8988T (cell line): ENCODE data around the gene TSFM.

Experiments used
- DNase-seq: peaks from one replicate; pipeline ENCODE4 v3.0.0; 2011

The TSFM gene

DNA sequence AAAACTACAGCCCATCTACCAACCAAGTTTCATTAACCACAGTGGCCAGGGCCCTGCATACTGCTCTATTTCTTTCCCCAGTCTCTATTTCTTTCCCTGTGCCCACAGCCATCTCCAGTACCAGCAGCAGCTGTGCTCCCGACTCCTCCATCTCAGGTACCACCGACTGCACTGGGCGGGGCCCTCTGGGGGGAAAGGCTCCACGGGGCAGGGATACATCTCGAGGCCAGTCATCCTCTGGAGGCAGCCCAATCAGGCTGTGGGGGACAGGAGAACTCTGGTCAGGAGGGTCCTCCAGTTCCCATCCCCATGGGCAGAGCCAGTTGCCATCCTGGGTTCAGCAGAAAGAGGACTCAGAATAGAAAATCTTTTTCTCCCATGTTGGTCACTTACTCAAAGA, 33.5 kb upstream of the TSFM start:
- DNase-seq = no peak

DNA sequence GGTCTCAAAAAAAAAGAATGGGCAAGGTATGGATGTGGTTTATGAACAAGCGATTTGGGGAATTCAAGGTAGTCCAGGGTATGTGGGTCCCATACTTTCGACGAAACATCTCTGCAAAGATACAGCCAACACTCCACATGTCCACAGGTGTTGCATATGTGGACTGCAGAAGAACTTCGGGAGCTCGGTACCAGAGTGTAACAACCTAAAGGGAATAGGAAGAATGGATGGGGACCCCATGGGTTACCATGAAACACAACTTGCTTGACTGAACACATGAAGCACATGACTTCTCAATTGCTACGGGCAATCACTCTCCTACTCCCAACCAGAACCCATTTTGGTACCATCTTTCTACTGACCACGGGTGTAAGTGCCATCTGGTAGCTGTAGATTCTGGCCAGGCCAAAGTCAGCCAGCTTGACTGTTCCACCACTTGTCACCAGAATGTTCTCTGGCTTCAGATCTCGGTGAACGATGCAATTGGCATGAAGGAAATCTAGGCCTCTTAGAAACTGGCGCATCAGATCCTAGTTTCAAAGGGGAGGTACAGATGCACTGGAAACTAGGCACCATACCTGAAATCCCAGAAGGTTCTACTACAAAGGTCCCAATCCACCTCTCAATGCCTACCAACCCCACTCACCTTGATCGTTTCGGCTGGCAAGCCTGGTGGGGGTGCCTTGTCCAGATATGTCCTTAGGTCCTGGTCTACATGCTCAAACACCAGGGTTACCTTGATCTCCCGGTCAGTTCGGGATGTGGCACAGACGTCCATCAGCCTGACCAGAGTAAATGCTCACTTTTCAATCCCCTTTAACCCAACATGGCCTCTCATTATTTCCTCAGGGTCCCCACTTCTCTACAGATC, 31.8 kb upstream of the TSFM start:
- DNase-seq = no peak

DNA sequence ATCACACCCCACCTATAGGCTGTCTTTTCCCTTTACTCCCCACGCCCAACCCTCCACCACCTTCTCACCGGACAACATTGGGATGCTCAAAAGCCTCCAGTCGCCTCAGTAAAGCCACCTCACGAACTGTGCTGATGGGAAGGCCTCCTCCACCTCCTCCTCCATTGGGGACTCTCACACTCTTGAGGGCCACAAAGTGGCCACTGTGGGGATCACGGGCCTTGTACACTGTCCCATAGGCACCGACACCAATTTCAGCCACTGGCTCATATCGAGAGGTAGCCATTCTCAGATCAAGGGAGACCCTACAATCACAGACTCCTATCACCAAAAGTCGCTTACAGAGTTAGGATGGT, 31.2 kb upstream of the TSFM start:
- DNase-seq = no peak

DNA sequence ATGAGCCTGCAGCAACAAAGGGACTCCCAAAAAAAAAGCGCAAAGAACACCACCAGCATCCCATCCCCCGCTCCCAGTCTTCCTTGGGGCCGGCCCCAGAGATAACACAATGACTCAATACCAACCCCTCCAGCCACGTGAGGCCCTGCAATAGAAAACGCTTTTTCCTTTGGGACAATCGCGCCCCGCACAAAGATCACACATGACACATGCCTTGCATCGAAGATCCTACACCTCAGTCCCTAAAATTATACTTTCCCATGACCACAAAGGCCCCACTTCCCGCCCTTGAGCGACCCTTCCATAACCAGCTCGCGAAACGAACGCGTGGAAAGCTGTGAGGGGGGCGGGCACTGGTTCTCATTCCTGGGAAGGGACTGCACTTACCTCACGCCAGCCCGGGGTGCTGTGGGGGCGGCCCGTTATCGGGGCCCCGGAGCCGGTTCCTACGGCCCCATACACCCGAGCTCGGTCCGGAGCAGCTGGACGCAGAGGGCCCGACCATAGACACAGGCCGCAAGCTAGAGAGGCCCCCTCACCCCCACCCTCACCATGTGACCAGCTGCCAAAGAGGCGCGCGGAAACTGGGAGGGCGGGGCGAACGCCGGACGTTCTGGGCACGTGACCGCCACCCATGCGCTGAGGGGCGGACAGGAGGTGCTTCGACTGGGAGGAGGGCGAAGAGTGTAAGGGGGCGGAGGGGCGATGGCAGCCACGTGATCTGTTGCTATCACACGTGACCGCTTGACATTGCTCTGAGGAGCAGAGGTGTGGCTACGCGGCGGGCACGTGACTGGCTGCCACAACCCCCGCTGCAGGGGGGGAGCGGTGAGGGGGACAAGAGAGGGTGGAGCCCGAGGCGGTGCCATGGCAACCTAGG, 30.6 kb upstream of the TSFM start, which contains the start of gene CDK4:
TSS of gene CDK4 (minus strand) at position 523 of the 880 bp plus-strand sequence. CDS start 593 bp downstream, outside the sequence.
- DNase-seq = peak; percentile 98

DNA sequence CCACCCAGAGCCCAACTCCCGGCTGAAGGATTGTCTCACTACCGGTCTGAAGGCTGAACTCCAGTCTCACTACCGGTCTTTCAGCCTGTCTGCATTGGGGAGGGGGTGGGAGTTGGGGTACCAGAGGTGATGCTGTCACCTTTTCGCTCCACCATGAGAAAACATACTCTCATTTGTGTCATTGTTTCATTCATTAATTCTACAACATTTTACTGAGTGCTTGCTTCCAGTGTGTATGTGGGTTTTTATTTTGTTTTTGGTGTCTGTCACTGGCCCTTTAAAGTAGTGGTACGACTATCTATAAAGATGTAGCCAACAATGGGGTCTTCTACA, 30.0 kb upstream of the TSFM start:
- DNase-seq = no peak

DNA sequence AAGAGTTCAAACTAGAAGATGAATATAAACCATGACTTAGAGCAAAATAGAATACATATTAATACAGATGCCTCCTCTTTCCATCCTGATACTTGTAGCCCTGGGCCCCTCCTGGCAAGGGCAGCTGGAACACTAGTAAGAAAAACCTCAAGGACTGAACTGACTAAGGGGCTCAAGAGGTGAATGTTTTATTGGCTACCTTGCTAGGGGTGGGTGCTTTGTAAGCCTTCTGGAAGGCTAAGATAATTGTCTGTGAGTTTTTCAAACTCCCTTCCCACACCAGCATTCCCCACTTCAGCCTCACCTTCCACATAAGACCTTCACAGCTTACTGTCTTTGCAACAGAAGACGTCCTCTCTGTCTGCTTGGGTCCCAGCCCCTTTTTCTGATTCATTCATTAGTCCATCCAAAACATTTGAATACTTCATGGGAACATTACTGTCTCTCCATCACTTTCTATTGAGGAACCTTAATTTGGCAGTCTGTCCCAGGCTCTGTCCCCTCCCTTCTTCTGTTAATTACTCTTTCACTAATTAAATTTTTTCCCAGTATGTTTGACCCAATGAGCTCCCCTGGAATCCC, 28.7 kb upstream of the TSFM start:
- no peak for DNase-seq

DNA sequence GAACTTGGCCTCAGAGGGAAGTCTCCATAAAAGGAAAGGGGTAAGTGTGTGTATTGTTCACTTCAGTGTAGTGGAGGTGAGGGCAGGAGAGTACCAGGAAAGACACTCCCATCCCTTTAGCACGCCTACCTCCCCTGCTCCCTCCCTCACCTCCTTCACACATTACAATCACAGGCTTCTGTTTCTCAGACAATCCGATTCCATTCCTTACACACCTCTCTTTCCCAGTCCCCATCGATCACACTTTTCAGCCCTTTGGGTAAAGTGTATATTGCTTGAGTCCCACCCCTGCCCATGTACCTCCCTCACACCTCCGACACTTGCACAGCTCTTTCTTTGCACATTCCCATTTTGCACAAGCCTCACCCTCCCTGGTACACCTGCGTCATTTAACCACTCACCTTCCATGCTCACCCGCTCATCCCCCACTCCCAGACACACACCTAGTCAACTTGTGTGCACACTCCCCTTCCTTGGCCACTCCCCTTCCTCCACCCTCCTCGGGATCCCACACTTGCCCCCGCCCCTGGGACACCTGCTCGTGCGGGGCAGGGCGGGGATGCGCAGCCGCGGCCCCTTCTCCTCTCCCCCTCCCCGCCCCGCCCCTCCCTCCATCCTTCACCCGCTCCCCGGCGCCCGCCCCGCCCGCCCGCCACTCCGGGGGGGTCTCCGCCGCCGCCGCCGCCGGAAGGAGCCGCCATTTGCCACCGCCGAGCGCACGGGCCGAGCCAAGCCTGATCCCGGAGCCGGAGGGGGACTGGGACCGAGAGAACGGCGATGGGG, 28.0 kb upstream of the TSFM start, which contains the start of gene MARCHF9:
TSS of gene MARCHF9 (plus strand) at position 693 of the 783 bp plus-strand sequence. CDS start 426 bp downstream, outside the sequence.
- DNase-seq = peak; percentile 86

DNA sequence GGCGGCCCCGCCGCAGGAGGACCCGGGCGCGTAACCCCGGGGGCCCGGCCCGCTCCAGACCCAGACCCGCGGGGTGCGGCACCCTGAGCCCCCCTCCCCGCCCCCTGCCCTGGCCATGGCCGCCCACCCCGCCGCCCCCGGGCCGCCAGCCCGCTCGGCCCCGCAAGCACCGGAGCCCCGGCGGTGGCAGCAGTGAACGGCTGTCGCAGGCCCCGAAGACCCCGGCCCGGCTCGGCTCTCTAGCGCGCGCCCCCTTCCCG, 27.5 kb upstream of the TSFM start:
- DNase-seq = no peak

DNA sequence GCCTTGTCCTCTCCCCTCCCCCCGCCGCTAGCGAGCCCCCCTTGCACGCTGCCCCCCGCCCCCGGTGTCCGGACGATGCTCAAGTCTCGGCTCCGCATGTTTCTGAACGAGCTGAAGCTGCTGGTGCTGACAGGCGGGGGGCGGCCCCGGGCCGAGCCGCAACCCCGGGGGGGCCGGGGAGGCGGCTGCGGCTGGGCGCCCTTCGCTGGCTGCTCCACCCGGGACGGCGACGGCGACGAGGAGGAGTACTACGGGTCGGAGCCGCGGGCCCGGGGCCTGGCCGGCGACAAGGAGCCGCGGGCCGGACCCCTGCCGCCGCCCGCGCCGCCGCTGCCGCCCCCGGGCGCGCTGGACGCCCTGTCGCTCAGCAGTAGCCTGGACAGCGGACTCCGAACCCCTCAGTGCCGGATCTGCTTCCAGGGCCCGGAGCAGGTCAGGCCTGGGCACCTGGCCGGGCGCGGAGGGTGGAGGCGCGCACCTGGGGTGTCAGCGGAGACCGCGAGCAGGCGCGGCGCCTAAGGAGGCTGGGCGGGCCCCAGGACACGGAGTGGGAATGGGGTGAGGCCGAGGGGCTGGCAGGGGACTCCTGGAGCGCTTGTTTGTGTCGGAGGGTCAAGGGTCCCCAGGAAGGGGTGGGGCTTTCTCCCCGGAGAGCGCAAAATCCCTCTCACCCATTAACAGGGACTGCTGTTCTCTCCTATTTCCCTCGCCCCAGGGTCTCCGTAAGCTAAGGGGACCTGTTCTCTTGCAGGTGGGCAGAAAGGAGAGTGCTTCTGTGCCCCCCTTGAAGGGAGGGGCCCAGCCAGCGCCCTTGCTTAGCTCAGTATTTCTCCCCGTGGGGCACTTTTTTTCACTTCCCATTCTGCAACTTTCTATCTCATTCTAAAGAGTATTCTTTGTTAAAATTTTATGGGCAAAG, 26.9 kb upstream of the TSFM start:
- DNase-seq = no peak

DNA sequence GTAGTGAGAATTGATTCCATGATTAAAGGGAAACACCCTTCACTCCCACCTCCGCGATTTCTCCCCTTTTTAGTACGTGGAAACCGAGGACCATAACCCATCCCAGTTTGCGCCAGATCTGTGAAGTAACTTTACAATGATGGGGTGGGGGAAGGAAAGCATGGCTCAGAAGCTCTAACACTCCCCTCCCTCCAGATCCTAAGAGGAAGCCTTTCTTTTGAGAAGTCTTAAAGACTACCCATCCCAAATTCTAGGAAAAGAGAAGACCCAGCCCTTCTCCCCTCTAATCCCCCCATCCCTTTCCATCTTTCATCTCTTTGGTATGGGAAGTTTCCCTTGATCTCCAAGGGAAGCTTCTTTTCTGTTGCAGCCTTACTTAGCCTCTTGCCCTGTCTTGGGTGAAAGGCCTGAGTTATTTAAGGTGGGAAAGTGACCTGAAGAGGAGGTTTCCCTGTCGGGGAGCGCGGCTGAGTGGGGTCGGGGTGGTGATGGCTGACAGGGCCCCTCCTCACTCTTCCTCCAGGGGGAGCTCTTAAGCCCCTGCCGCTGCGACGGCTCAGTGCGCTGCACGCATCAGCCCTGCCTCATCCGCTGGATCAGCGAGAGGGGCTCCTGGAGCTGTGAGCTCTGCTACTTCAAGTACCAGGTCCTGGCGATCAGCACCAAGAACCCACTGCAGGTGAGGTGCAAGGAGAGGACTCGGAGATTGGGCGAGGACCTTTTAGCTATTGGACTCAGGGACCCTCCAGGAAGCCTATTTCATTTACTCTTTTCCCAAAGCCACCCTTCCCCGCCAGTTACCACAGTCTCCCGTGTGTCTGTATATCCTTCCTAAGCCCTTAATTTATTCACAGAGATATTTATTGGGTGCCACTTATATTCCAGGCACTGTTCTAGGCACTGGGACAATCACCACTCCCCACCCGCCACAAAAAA, 25.9 kb upstream of the TSFM start:
- peak; percentile 95 for DNase-seq

DNA sequence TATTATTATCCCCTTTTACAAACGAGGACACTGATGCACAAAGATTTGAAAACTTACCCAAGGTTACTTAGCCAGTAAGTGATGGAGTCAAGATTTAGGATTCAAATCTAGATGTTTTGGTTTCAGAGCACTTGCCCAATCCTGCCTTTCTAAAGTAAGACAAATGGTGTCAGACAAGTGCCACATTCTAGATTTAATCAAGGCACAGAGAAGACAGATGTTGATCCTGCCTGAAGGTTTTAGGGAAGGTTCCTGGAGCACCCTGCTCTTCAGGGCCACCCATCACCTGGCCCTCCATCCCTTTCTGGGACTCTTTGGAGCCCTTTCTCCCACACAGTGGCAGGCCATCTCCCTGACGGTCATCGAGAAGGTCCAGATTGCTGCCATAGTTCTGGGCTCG, 24.8 kb upstream of the TSFM start:
- no peak for DNase-seq

DNA sequence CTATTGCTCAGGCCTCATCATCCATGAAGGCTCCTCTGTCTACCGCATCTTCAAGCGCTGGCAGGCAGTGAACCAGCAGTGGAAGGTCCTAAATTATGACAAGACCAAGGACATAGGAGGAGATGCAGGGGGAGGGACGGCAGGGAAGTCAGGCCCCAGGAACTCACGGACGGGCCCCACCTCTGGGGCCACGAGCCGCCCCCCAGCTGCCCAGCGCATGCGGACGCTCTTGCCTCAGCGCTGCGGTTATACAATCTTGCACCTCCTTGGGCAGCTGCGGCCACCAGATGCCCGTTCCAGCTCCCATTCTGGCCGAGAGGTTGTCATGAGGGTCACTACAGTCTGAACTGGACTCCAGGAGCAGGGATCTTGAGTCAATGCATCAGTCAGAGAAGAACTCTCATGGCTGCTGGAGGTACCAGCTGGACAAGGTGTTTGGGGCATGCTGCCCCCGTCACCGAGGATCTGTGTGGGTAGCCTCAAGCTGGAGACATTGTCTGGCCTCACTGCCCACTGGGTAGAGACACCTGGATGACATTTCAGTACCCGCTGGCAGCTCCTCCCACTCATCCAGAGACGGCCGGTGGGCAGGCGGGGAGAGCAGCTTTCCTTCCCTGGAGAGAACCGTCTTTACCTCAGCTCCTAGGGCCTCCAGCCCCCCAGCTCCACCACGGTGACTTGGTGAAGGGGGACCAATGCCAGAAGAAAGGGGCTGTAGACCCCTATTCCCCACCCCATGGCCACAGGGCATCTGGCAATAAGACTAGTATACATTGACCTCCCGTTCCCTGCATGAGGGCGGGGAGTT, 23.8 kb upstream of the TSFM start:
- no peak for DNase-seq

DNA sequence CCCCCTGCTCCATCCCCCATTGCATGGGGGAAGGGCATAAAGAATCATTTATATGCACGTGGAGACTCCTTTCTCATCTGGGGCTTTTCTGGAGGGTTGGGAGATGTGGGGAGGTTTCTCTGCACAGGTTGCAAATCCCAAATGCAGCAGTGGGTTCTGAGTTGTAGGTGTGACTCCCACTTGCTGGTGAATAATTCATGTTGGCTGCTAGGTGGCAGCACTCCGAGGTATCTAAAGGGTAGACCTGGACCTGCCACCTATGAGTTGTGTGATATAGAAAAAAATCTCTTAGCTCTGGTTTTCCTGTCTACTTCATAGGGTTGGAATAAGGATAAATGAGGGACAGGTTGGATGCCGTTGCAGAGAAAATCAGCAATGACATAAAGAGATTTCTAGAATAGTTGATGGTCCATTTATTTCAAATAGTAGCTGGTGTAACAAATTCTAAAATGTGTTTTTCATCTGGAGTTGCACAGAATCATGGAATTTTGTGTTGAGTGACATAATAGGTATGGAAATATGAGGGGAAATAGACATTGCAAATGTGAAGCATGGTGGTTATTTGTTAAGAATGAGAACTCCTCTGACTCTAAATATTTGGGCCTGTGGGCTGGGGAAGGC, 23.1 kb upstream of the TSFM start:
- no peak for DNase-seq

DNA sequence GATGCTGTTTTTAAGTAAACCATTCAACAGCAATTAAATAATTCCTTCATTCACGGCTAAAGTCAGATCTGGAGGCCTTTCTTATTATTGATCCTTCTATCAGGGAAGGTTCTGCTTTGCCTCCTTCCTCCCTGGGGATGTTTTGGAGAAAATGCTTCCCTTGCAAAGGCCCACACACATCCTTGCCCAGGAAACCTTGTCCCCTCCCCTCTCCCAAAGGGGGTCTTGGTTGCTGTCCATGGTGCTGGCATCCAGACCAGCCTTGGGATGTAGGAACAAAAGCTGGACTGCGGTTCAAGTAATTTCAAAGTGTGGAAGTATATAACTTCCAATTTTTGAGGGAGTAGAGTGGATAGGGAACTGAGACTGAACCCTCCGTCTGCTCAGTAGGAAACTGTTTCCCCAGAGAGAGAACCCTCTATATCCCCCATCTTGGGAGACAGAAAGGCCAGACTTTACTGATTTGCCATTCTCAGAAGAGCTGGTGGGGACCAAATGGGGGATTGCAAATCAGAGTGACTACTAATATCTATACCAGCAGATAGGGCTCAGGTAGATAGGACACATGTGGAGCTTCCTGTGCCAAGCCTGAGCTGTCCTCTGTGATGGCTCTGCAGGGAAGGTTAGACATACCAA, 22.1 kb upstream of the TSFM start:
- no peak for DNase-seq

DNA sequence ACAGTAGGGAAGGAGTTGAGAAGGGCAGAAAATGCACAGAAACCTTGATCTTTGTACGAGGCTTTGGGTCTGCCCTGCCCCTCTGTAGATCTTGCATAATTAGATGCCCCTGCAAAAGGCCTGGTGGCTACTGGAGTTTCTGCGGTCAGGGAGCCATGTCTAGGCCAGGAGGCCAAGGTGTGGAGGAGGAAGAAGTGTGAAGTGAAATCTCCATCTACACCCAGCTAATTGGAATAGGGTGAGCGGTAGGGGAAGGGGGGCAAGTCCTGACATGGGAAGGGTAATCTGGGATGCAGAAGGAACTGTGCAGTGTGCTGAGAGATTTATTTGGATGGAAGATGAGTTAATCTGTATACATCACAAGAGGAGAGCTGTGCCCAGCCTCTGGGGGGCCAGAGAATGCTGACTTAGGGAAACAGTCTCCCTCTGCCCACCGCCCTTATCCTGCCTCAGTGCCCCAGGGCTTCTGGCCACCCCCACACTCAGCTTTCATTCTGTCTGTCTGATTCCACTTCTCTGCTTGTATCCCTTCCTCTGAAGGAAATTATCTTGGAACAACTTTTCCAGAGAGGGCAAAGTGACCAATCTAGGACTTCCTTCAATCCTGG, 21.1 kb upstream of the TSFM start:
- no peak for DNase-seq

DNA sequence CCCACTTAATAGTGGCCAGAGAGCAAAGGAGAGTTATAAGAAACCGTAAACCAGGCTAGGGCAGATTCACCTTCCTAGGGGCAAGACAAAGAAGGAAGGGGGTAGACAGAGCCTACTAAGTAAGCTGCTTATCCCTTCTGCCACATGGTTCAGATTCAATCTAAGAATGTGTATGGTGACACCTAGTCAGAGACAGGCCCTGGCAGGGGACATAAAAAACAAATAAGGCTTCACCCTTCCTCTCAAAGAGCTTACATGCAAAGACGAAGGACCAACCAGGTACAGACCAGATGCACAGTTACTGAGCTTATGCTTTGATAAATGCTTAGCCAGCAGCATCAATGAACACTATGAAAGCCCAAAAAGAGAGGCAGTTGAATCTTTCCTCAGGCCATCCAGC, 20.1 kb upstream of the TSFM start:
- DNase-seq = no peak

DNA sequence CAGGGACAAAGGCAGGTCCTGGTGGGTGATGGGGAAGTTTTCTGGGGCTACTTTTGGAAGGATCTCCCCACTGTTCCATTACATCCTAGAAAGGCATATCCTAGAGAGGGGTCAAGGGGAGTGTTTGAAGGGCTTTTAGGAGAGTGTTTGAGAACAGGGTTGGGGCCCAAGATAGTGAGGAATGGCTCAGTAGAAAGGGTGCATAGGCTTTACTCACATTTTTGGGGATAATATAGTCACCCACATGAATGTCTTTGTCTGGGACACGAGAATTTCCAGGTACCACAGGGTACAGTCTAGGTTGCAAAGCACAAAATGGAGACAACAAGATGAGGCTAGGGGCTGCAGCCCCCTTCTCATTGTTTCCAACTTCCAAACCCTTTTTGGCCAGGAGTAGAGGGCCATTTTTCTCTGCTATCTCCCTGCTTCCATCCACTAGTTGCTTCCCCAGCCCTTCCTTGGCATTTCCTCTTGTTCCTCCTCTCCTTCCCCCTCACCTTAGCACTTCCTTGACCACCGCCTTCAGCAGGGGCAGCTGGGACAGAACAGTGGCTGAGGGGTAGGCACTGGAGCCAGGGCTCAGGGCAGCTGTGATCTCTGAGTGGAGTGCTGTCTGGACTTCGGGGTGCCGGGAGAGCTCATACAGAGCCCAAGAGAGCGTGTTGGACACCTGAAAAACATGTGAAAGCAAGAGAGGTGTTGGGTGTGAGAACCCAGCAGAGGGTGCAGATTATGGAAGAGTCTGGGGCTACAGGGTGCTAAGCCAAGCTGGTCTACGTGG, 18.5 kb upstream of the TSFM start:
- DNase-seq = no peak

DNA sequence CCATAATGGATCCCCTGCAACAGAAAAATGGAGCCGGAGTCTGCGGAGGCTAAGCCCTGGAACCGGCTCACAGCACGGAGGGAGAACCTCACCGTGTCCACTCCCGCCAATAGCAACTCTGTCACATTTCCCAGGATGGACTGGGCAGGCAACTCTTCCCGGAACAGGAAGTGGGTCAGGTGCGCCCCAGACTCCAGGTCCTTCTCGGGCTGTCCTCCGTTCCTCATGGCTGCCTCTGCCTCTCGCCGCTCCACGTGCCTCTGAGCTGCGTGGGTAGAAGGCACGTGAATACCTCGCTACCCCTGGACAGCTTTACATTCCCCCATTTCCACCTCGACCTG, 18.0 kb upstream of the TSFM start:
- no peak for DNase-seq
